H1 (cell line): ENCODE measurements around the gene PCP4. TPM values are rescaled to one million over a fixed set of nuclear protein-coding genes. Genes with fewer than 3 reads are reported as not detected.

Experiments
- CTCF ChIP-seq, 3 experiments: IDR thresholded peaks; 1 replicate in 2 of 3; 2 replicates in 1 of 3; pipeline versions ENCODE4 v1.5.1 to v1.6.1; 2011; ENCODE audit warnings: low read length in 3 of 3, mild to moderate bottlenecking in 3 of 3, inconsistent platforms in 2 of 3, low read depth in 1 of 3, moderate library complexity in 1 of 3; ENCODE audit not compliant: insufficient read depth in 1 of 3; ENCODE audit errors: control extremely low read depth in 1 of 3
- USF2 ChIP-seq: IDR thresholded peaks from 2 replicates; pipeline ENCODE4 v1.6.1; 2011; ENCODE audit warnings: low read length, improper control_type of control experiment
- polyA plus RNA-seq, 7 experiments: library from polyadenylated mRNA; depleted of rRNA in 3 of 7; stranded (reverse) in 5 of 7; unstranded in 2 of 7; fragments of >200 nt in 5 of 7; fragments of 200-250 nt in 2 of 7; gene quantifications; 1 replicate in 5 of 7; 2 replicates in 1 of 7; 4 replicates in 1 of 7; pipeline versions ENCODE4 v1.2.1 to v1.2.3, GENCODE V29; 2011 to 2013; ENCODE audit warnings: missing spikeins in 2 of 7, mixed read lengths in 2 of 7
- total RNA-seq: library from RNA; stranded (reverse); fragmentation: NEBNext Ultra II Directional; extraction: Animal tissue kit (Norgen Biotek cat#: 25700); gene quantifications from 2 replicates; pipeline ENCODE4 v1.2.1, GENCODE V29; 2021

PCP4 gene
- total and polyA plus RNA-seq, 2 of the 8 experiments (the other 6 are each of a cell fraction or from before 2014, with no cell fraction given) = 1.8 to 2.4 TPM

GRCh38 chr21:39852726-39853500, 14.3 kb upstream of the PCP4 start (continued):
- TF ChIP-seq USF2 = no peak
- no peak for TF ChIP-seq CTCF (IDR thresholded peaks at IDR 0.05; ENCODE audit: control extremely low read depth in 1 of 3, insufficient read depth in 1 of 3, low read depth in 1 of 3, low read length in 3 of 3)
- TF ChIP-seq, all 59 proteins: peak for 0
